Activated naive CD4-positive, alpha-beta T cell treated with anti-CD3 and anti-CD28 coated beads, Interleukin-2, amount 10 ng/mL, durations not matched to agents 7 days and 5 days (primary cell): ENCODE results near the gene TMEM158.
A peak's percentile ranks its signal among the peaks of the same experiment; 100 is the strongest.

ENCODE experiments used
- CTCF ChIA-PET: fragments of 350-600 bp; sonication (Branson Sonifier 250); formaldehyde crosslinking; loops from one replicate; lab custom pipeline; 2021; ENCODE audit warnings: antibody characterized with exemption; lab: Charles Lee
- DNase-seq: peaks from one replicate; pipeline ENCODE4 v3.0.0-alpha.2; 2020
- H3K27ac Mint-ChIP-seq: one replicate; pipeline ENCODE4 v1.8.0; 2021; ENCODE audit warnings: mild to moderate bottlenecking, moderate library complexity, mixed read lengths
- H3K27me3 Mint-ChIP-seq: one replicate; pipeline ENCODE4 v1.8.0; 2021; ENCODE audit warnings: mild to moderate bottlenecking, mixed read lengths
- H3K36me3 Mint-ChIP-seq: one replicate; pipeline ENCODE4 v1.8.0; 2021; ENCODE audit warnings: mixed read lengths
- H3K4me1 Mint-ChIP-seq: one replicate; pipeline ENCODE4 v1.8.0; 2021; ENCODE audit warnings: mixed read lengths
- H3K4me3 Mint-ChIP-seq: one replicate; pipeline ENCODE4 v1.8.0; 2021; ENCODE audit warnings: mild to moderate bottlenecking, moderate library complexity, mixed read lengths
- H3K9me3 Mint-ChIP-seq: one replicate; pipeline ENCODE4 v1.8.0; 2021; ENCODE audit warnings: mixed read lengths

Gene TMEM158

GRCh38 chr3:45205126-45205525, 21.0 kb downstream of the TMEM158 start:
- no peak overlapping the region for H3K4me3 Mint-ChIP-seq
- CTCF ChIA-PET = interaction anchor here (14.3 kb wide), 1 partner anchor 163 kb away, joined by 390 read pairs; no protein-coding TSS in a partner anchor
- no peaks in the 10 kb centered on the region for H3K36me3 Mint-ChIP-seq
- no peak overlapping the region for H3K27ac Mint-ChIP-seq
- no peaks in the 10 kb centered on the region for H3K9me3 Mint-ChIP-seq
- peaks cover 19% of the 10 kb centered on the region for H3K4me1 Mint-ChIP-seq
- H3K27me3 Mint-ChIP-seq = peaks cover 63% of the 10 kb centered on the region
- DNase-seq = no peak

GRCh38 chr3:45204136-45204535, 22.0 kb downstream of the TMEM158 start:
- DNase-seq = no peak
- no peak overlapping the region for H3K27ac Mint-ChIP-seq
- H3K4me3 Mint-ChIP-seq = no peak overlapping the region
- peaks cover 19% of the 10 kb centered on the region for H3K4me1 Mint-ChIP-seq
- H3K9me3 Mint-ChIP-seq = no peaks in the 10 kb centered on the region
- H3K27me3 Mint-ChIP-seq = peaks cover 63% of the 10 kb centered on the region
- CTCF ChIA-PET = interaction anchor here (14.3 kb wide), 1 partner anchor 162 kb away, joined by 390 read pairs; no protein-coding TSS in a partner anchor
- no peaks in the 10 kb centered on the region for H3K36me3 Mint-ChIP-seq

GRCh38 chr3:45199837-45200648, 26.0 kb downstream of the TMEM158 start:
- CTCF ChIA-PET = interaction anchor here (0.7 kb wide), 1 partner anchor 10 kb away, joined by 3 read pairs; no protein-coding TSS in a partner anchor
- Mint-ChIP-seq H3K27me3 (peaks cover 77% of the 10 kb centered on the region), H3K27ac (no peak overlapping the region), H3K9me3 (no peaks in the 10 kb centered on the region), H3K4me1 (no peaks in the 10 kb centered on the region), H3K36me3 (no peaks in the 10 kb centered on the region), H3K4me3 (no peak overlapping the region)
- no peak for DNase-seq

- Mint-ChIP-seq H3K9me3 (no peaks in the 10 kb centered on the region), H3K4me3 (no peak overlapping the region), H3K4me1 (no peaks in the 10 kb centered on the region), H3K27me3 (peaks cover 79% of the 10 kb centered on the region), H3K27ac (no peak overlapping the region), H3K36me3 (no peaks in the 10 kb centered on the region)
- CTCF ChIA-PET = no interaction called here
- DNase-seq = no peak
Measured at GRCh38 chr3:45198264-45199260, 27.5 kb downstream of the TMEM158 start.

GRCh38 chr3:45194791-45195190, 31.3 kb downstream of the TMEM158 start:
- H3K27me3 Mint-ChIP-seq = peaks cover 78% of the 10 kb centered on the region
- CTCF ChIA-PET = no interaction called here
- no peak for DNase-seq

GRCh38 chr3:45191924-45192417, 34.1 kb downstream of the TMEM158 start:
- CTCF ChIA-PET = interaction anchor here (1.0 to 1.7 kb wide), 2 partner anchors 18 to 151 kb away, joined by 4 to 6 read pairs; no protein-coding TSS in a partner anchor
- Mint-ChIP-seq H3K36me3 (no peaks in the 10 kb centered on the region), H3K27ac (no peak overlapping the region), H3K27me3 (peaks cover 61% of the 10 kb centered on the region), H3K4me3 (no peak overlapping the region), H3K9me3 (no peaks in the 10 kb centered on the region), H3K4me1 (peaks cover 13% of the 10 kb centered on the region)
- DNase-seq = no peak

More at GRCh38 chr3:45194791-45195190, 31.3 kb downstream of the TMEM158 start:
- Mint-ChIP-seq H3K27ac (no peak overlapping the region), H3K36me3 (no peaks in the 10 kb centered on the region), H3K4me3 (no peak overlapping the region), H3K9me3 (no peaks in the 10 kb centered on the region), H3K4me1 (no peaks in the 10 kb centered on the region)

GRCh38 chr3:45191424-45191823, 34.7 kb downstream of the TMEM158 start:
- H3K27ac Mint-ChIP-seq = no peak overlapping the region
- DNase-seq = no peak
- peaks cover 16% of the 10 kb centered on the region for H3K4me1 Mint-ChIP-seq
- no peak overlapping the region for H3K4me3 Mint-ChIP-seq
- H3K9me3 Mint-ChIP-seq = no peaks in the 10 kb centered on the region
- H3K27me3 Mint-ChIP-seq = peaks cover 56% of the 10 kb centered on the region
- H3K36me3 Mint-ChIP-seq = no peaks in the 10 kb centered on the region
- CTCF ChIA-PET = interaction anchor here (1.0 to 1.7 kb wide), 2 partner anchors 19 to 151 kb away, joined by 4 to 6 read pairs; no protein-coding TSS in a partner anchor

- Mint-ChIP-seq H3K4me3 (no peak overlapping the region), H3K4me1 (peaks cover 16% of the 10 kb centered on the region), H3K27me3 (peaks cover 51% of the 10 kb centered on the region), H3K27ac (no peak overlapping the region), H3K36me3 (no peaks in the 10 kb centered on the region), H3K9me3 (no peaks in the 10 kb centered on the region)
- CTCF ChIA-PET = interaction anchor here (0.6 kb wide), 1 partner anchor 147 kb away, joined by 3 read pairs; no protein-coding TSS in a partner anchor
- no peak for DNase-seq
Measured at GRCh38 chr3:45188719-45189659, 37.1 kb downstream of the TMEM158 start.

GRCh38 chr3:45187694-45188141, 38.4 kb downstream of the TMEM158 start:
- Mint-ChIP-seq H3K27ac (no peak overlapping the region), H3K4me3 (no peak overlapping the region), H3K9me3 (no peaks in the 10 kb centered on the region), H3K27me3 (peaks cover 58% of the 10 kb centered on the region), H3K36me3 (no peaks in the 10 kb centered on the region), H3K4me1 (peaks cover 22% of the 10 kb centered on the region)
- CTCF ChIA-PET = no interaction called here
- no peak for DNase-seq

- H3K27ac Mint-ChIP-seq = no peak overlapping the region
- no peak overlapping the region for H3K4me3 Mint-ChIP-seq
- no peak for DNase-seq
- no peaks in the 10 kb centered on the region for H3K9me3 Mint-ChIP-seq
- CTCF ChIA-PET = no interaction called here
- H3K4me1 Mint-ChIP-seq = peaks cover 23% of the 10 kb centered on the region
- no peaks in the 10 kb centered on the region for H3K36me3 Mint-ChIP-seq
- H3K27me3 Mint-ChIP-seq = peaks cover 56% of the 10 kb centered on the region
Measured at GRCh38 chr3:45186871-45187270, 39.2 kb downstream of the TMEM158 start.

- no peaks in the 10 kb centered on the region for H3K9me3 Mint-ChIP-seq
- CTCF ChIA-PET = interaction anchor here (2.6 kb wide), 1 partner anchor 25 kb away, joined by 9 read pairs; no protein-coding TSS in a partner anchor
- no peak overlapping the region for H3K27ac Mint-ChIP-seq
- peak; percentile 8 for DNase-seq
- no peaks in the 10 kb centered on the region for H3K36me3 Mint-ChIP-seq
- H3K4me1 Mint-ChIP-seq = peaks cover 23% of the 10 kb centered on the region
- peaks cover 65% of the 10 kb centered on the region for H3K27me3 Mint-ChIP-seq
- H3K4me3 Mint-ChIP-seq = no peak overlapping the region
Measured at GRCh38 chr3:45185461-45185860, 40.6 kb downstream of the TMEM158 start.

GRCh38 chr3:45185052-45185451, 41.0 kb downstream of the TMEM158 start:
- no peak for DNase-seq
- H3K4me1 Mint-ChIP-seq = peaks cover 23% of the 10 kb centered on the region
- no peak overlapping the region for H3K27ac Mint-ChIP-seq
- no peaks in the 10 kb centered on the region for H3K36me3 Mint-ChIP-seq
- no peaks in the 10 kb centered on the region for H3K9me3 Mint-ChIP-seq
- CTCF ChIA-PET = interaction anchor here (2.6 kb wide), 1 partner anchor 25 kb away, joined by 9 read pairs; no protein-coding TSS in a partner anchor
- H3K4me3 Mint-ChIP-seq = no peak overlapping the region
- H3K27me3 Mint-ChIP-seq = peaks cover 65% of the 10 kb centered on the region

- Mint-ChIP-seq H3K36me3 (no peaks in the 10 kb centered on the region), H3K9me3 (no peaks in the 10 kb centered on the region), H3K27ac (no peak overlapping the region), H3K27me3 (peaks cover 73% of the 10 kb centered on the region), H3K4me3 (no peak overlapping the region), H3K4me1 (peaks cover 20% of the 10 kb centered on the region)
- DNase-seq = no peak
- CTCF ChIA-PET = interaction anchor here (2.6 kb wide), 1 partner anchor 27 kb away, joined by 9 read pairs; no protein-coding TSS in a partner anchor
Measured at GRCh38 chr3:45183872-45184262, 42.2 kb downstream of the TMEM158 start.
